NCI-H345 (cell line): ENCODE results near the gene HLA-DPB1.
"Not testable (repeated sequence)": the region's sequence is repeated elsewhere in the genome, so short reads cannot be mapped to it uniquely, and the experiment has no call there.

Source experiments
- DNase-seq: peaks from one replicate; lab custom pipeline; 2025; lab: John Stamatoyannopoulos, UW

The HLA-DPB1 gene

DNA sequence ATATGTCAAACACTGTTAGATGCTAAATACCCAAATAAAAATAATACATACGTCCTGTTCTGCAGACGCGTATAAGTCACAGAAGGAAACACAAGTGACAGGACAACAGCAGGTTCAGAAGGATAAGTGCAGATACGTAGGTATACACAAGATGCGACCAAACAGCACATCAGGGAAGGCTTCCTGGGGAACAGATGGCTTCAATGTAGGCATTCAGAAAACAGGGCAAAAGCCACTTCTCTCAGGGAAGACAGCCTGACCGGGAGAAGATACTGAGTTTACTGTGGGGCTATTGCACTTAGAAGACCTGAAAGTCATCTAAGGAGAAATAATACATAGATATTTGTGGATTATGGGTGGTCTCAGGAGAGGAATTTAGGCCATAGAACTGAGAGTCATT is 4.2 kb upstream of the HLA-DPB1 start:
- no peak for DNase-seq

DNA sequence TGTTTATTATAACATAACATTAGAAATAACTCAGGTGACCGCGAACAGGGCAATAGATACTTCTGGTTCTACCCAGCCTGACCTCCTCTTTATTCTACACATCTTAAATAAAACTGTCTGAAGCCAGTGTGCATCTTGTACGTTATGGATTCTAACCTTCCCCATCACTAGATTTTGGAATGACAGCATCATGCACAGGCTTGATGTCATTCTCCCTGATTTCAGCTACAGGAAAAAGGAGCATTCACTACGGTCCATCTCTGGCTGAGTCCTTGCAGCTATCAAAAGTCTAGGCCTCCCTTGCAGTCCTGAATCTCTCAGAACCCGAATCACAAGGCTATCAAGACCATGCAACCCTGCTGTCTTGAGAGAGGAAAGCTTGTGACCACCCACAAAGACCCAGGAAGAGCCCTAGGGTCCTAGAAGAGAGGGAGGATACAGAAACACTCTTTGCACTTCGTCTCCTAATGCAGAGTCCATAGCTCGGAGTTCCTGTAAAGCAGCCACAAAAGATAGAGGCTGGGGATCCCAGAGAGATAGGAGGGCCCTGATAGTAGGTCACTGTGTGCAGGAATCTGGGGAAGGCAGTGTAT is 3.2 kb upstream of the HLA-DPB1 start:
- no peak for DNase-seq

DNA sequence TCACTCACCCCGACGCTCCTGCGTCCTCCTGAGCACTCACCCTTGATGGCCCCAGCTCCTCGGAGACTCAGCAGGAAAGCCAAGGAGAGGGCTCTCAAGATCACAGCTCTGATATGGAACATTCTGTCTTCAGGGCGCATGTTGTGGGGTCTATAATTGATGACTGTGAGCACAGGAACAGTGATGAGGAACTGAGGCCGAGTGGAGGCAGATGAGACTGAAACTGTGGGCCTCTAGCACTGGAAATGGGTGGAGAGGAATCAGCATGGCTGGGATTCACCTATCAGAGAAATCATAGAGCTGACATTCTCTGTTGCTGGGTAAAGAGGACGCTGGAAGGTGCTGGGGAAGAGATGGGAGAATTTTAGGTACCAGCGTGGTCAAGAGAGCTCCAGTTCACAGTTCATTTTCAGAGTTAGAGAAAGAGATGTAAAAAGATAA is 2.3 kb upstream of the HLA-DPB1 start, which contains the start of gene HLA-DPA1:
HLA-DPA1 (minus strand) TSS at position 219 of the 441 bp plus-strand sequence.
- no peak for DNase-seq

DNA sequence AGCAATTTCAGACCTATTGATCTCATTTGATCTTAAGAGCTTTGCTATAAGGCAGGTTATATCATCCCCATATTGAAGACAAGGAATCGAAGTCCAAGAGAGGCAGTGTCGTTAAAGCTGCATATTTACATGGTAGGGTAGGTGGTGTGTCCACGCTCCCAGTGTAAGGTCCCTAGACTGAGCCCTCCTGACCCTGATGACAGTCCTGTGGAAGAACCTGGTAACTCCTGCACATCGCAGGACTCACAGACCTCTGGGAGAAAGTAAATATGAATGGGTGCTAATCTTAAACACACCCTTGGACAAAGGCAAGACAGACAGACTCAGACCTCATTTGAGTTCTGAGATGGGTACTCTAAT is 602 bp upstream of the HLA-DPB1 start:
- DNase-seq, result no peak

DNA sequence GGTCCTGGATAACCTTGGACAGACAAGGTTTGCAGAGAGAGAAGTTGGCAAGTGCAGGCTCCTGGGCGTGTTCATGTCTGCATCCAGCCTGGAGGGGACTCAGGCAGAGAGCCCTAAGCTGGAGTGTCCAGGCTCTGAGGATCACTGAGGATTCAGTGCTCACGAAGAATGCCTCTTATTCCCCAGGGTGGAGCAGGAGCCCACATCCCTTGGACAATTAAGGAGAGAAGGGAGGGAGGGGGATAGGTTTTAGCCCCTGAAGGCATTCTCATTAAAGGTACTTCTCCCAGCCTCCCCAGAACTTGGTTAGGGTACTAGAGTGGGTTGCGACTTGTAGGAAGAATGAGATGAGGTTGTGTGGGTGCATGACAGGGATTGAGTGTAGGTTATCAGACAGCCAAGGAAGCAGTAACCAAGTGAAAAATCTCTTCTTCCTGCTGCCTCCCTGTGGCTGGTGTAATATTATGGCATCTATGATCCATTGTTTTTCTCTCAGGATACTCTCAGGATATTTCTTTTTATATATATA is 680 bp downstream of the HLA-DPB1 start:
- no peak for DNase-seq

DNA sequence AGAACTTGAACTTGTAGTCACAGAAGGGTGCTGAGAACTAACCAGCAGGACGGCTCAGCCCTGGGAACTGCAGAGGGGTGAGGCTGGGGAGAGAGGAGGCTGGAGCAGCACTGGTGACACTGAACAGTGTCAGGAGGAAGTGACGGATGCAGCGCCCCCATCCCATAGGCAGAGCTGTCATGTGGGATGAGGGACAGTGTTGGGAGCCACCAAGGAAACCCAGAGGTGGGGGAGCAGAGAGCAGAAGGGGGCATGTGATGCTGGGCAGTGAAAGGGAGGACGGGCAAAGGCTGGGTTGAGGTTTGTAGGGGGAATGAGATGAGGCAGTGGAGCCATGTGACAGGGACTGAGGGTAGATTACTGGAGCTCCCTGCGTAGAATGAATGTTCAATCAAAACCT is 2.1 kb downstream of the HLA-DPB1 start:
- no peak for DNase-seq

DNA sequence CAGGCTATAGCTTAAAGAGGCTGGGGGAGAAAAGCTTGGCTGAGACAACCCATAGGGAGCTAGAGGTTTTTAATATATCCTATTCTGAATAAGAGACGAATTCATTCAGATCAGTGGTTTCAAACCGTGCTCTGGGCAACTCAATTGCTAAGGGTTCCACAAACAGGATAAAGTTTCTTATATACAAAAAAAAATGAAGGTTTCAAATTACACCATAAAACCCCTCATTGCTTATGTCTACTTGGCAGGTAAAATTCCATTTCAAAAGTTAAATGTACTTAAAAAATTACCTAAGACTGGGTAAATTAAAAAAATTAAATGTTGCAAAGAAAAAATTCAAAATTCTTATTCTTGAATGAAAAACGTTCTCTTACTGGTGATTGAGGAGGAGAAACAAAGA is 2.7 kb downstream of the HLA-DPB1 start:
- DNase-seq, result no peak

DNA sequence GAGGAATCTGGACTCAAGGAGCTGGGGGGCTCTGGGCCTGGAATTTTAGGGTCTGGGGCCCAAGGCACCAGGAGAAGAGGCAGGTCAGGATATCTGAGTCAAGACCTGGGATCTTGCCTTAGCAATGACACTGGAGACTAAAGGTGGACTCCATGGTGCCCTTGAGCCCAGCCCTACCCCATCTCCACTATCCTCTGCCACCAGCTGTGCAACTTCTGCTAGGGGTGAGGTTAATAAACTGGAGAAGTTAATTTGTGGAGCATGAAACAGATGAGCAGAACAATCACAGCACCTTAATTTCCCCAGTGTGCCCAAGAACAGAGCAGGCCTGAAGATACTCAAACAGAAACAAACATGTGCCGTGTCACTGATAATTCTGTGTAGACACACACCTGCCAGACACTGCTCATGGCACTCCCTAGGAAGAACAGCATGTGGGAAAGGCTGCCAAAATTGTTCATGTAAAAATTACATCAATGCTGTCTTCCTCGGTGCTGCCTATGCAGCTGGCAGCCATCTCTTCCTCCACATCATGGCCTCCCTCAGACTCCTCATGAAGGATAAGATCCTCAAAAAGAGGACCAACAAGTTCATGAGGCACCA is 3.2 kb downstream of the HLA-DPB1 start:
- DNase-seq, result no peak

DNA sequence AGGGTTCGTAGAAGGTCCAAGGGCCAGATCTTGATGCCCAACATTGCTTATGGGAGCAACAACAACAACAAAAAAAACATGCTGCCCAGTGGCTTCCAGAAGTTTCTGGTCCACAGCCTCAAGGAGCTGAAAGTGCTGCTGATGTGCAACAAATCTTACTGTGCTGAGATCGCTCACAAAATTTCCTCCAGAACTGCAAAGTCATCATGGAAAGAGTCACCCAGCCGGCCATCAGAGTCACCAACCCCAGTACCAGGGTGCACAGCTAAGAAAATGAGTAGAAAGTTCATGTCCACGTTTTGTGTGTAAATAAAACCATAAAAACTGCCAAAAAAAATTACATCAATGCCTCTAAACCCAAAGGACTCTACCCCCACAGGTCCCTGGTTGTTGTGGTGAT is 3.8 kb downstream of the HLA-DPB1 start:
- DNase-seq, result no peak

DNA sequence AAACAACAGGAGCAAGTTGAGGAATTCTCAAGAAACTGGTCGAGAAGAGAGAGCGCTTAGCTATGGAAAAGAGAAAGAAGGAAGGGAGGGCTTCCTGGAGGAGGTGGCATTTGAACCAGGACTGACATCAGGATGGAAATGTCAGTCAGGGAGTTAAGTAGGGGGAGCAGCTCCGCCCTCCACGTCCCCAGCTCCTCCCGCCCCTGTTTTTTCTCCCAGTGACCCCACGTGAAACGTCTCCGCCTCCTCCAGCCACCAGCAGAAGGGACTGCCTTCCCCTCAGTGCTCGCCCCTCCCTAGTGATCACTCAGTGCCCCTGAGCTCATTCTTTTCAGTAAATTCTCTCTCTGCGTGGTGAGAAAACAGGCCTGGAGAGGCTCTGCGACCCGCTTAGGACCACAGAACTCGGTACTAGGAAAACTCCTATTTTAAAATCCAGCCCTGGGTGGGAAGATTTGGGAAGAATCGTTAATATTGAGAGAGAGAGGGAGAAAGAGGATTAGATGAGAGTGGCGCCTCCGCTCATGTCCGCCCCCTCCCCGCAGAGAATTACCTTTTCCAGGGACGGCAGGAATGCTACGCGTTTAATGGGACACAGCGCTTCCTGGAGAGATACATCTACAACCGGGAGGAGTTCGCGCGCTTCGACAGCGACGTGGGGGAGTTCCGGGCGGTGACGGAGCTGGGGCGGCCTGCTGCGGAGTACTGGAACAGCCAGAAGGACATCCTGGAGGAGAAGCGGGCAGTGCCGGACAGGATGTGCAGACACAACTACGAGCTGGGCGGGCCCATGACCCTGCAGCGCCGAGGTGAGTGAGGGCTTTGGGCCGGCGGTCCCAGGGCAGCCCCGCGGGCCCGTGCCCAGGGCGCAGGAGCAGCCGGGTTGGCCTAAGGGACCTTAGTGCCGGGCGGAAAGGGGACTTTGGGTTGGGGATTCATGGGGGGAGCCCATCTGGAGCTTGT is 4.6 kb downstream of the HLA-DPB1 start:
- no peak for DNase-seq

DNA sequence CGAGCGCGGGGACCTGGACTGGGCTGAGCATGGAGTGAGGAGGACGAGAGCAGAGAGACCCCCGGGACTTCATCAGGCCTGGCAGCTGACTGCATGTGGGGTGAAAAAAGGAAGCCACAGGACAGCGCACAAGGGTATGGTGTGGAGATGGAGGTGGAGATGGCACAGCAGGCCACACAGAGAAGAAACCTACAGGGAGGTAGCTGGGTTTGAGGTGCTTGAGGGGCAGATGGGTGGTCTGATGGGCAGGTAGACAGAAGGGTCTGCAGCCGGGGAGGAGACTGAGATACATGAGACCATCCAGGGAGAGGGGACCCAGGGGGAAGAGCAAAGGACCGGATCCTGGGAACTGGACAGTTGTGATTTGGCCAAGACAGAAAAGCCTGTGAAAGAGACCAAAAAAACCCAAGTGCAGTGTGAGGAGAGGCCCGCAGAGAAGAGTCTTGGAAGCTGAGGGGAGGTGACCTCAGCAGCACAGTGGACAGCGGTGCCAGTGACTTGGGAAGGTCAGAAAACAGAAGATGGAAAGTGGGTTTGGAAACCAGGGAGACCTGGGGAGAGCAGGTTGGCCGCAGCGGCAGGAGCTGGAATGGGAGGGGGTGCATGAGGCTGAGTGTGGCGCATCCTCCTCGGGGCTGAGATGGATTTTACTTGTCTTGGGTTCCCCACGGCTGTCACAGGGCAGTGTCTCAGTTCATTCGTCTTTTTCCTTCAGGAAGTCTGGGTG is 5.5 kb downstream of the HLA-DPB1 start:
- no peak for DNase-seq

DNA sequence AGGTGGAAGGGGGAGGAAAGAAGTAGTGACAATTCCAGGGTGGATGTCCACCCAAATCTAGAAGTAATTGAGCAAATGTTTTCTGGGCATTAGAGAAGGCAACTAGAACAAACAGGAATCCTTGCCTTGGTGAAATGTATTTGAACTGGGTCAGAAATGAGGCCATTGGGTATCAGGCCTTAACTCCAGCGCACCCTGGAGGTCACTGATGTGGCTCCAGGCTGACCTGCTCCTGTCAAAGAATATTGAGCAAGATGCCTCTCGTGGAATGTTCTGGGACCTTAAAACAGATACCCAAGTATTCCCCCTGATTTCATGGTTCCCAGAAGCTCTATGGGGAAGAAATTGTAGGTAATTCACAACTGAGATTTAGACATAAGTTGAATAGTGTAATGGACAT is 6.9 kb downstream of the HLA-DPB1 start:
- no peak for DNase-seq

DNA sequence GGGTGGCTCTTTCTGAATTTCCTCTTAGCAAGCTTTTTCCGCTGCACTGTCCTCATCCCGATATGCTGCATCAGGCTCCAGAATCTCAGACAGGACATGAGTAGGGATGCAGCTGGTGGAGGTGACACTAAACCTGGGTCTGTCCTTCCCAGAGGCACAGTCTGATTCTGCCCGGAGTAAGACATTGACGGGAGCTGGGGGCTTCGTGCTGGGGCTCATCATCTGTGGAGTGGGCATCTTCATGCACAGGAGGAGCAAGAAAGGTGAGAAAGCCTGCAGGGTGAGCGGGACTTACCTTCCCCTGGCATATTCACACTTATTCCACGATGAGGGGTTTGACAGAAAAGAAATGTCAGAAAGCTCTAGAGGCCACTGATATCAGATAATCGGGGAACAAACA is 9.8 kb downstream of the HLA-DPB1 start:
- DNase-seq, result no peak

DNA sequence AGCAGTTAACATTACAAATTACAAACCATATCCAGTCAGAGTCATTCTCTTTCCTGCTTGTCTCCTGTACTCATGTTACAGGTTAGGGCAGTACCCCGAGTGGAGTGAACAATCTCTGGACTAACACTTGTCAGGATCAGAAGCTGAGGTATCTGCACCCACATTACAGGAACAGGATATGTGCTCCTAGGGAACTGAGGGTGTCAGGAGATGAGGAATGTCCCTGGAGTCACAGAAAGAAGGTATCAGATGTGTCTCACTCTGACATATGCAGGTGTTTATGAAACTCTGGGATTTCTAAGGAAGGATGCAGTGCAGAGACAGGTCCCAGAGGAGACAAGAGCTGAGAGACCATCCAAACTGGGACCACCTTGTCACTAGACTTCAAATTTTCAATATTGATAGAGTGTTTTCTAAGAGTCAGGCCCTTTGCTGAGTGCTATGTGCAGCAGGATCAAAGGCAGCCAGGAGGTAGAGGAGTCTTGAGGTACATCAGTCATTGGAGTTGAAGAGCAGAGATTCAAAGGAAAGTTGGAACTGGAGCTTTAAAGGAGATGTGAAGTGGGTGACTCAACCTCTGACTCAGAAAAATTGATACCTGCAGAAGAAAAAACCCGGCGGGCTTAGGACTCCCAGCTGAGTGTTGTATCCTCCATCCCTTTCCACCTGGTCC is 12.6 kb downstream of the HLA-DPB1 start:
- DNase-seq, result no peak

DNA sequence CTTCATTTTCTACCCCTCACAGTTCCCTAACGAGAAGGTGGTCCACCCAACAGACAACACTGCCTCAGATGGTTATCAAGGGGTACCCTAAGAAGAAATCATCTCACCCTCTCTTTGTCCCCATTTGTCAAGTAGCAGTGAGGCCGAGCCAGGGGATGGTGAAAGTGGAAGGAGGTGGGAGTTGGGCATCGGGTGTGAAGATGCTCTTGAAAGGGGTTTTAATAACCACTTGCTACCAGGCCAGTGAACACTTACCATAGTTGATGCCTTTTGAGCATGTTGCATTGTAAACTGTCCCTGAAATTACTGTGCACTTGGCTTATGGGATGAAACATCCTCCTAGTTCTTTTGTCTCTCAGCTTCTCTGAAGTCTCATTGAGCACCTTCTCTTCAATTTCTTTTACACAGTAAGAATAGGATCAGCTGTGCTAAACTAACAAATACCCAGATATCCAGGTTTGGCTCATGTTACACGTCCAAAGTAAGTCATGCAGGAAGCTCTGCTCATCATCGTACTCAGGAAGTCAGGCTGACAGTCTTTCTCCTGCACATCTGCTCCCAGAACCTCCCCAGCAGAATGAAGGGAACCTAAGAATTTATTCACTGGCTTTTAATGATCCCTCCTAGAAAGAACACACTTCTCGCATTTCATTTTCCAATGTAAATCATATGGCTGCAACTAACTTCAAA is 13.3 kb downstream of the HLA-DPB1 start:
- DNase-seq, result no peak

DNA sequence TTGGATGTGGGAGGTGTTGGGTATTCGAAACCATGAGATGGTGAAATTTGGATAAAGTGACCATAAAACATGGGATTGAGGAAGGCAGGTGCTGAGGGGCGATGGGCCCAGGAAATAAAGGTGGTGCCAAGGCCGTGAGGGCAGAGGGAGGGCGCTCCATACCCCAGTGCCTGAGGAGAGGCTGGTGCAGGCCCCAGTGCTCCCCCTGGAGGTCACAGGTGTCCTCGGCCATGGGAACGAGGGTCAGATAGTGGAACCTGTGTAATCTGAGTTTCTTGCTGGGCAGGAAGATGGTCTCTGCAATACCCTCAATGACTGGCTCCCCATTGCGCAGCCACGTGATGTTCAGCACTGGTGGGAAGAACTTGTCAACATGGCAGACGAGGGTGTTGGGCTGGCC is 16.2 kb downstream of the HLA-DPB1 start:
- no peak for DNase-seq

DNA sequence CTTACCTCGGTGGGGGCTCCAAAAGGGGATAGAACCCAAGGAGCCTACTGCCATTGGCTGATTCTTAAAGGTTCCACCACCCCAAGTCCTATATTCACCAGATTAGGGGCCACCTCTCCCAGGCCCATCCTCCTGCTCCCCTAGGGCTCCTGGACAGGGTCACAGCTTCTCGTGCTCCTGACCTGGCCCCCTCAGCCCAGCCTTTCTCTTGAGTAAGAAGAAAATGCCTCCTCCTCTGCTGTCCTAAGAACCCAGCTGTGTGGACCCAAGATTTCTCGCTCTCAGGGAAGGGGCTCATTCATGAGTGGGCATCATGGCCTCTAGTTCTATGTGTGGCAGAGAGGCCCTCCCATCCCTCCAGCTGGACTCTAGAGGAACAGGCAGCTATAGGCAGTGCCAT is 16.6 kb downstream of the HLA-DPB1 start:
- no peak for DNase-seq

DNA sequence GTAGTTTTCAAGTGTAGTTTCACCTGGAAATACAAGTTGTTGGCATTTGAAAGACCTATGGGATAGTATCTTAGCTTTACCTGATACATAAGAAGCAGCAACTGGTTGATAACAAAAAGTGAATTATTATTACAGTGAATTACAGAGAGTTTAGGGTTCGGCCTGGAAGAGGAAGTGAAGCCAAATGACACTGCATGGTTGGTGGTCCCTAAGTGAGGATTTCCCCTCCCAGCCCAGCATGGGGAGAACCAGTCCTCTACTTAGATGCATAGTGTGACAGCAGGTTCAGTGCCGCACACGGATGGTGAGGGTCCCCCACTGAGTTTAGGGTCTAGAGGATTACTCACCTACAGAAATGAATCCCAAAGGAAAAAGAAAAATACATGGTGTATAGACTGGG is 18.1 kb downstream of the HLA-DPB1 start:
- DNase-seq, result no peak

DNA sequence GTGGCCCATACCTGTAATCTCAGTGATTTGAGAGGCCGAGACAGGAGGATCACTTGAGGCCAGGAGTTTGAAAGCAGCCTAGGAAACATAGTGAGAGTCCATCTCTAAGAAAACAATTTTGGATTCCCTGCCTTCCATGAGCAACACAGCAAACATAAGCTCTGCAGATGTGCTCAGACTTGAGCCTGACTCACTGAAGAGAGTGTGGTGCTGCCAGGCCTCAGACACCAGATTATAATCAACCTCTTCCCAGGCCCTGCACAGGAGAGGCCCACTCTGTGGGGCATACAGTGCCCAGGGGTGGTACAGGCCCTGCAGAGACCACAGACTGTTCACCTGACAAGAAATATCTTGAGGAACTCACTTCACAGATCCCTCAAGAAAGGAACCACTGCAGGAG is 19.9 kb downstream of the HLA-DPB1 start:
- DNase-seq, result no peak

DNA sequence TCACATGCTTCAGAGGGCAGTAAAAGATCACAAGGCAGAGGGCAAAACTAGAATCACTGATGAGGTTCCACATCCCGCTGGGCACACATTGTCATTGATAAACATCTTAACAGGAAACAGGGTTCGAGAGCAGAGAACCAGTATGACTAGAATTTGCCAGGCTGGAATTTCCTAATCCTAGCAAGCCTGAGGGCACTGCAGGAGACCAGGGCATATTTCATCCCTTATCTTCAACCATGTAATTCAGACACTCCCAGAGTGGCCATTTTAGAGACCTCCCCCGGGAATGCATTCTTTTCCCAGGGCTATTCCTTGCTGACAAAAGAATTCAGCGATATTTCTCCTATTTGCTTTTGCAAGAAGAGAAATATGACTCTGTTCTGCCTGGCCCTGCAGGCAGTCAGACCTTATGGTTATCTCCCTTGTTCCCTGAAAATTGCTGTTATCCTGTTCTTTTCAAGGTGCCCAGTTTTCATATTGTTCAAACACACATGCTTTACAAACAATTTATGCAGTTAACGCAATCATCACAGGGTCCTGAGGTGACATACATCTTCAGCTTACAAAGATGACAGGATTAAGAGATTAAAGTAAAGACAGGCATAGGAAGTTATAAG is 25.4 kb downstream of the HLA-DPB1 start:
- not testable (repeated sequence) for DNase-seq

DNA sequence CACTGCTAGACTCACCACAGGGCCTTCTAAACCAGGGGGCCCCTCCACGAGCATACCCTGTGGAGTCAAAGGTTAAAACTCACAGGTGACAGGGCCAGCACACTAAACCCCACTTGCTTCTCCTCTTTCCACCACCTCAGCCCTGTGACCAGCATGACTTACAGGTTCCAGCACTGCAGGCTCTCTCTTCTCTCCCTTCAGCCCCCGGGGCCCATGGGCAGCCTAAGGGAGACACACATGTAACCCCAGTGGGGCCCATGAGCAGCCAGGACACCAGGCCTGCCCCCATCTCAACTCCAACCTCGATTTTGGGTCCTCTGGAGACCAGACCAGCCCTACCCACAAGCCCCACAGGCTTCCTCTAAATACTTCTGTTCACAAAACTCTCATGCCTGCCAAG is 28.0 kb downstream of the HLA-DPB1 start:
- no peak for DNase-seq
